Loucy (cell line): ENCODE results near the gene KLHL33.

Experiments used
- EZH2phosphoT487 ChIP-seq: fragments of 200-600 bp; IDR thresholded peaks from 2 replicates; pipeline ENCODE4 v1.6.1; 2018; ENCODE audit warnings: antibody characterized with exemption, mild to moderate bottlenecking, moderate library complexity, borderline replicate concordance
- TF ChIP-seq, protein P1 (sequence below): fragments of 200-600 bp; sonication (generic); conservative IDR thresholded peaks from 2 replicates; pipeline ENCODE4 v1.5.1; 2014; ENCODE audit warnings: mild to moderate bottlenecking, antibody characterized with exemption, low read length

DNA sequence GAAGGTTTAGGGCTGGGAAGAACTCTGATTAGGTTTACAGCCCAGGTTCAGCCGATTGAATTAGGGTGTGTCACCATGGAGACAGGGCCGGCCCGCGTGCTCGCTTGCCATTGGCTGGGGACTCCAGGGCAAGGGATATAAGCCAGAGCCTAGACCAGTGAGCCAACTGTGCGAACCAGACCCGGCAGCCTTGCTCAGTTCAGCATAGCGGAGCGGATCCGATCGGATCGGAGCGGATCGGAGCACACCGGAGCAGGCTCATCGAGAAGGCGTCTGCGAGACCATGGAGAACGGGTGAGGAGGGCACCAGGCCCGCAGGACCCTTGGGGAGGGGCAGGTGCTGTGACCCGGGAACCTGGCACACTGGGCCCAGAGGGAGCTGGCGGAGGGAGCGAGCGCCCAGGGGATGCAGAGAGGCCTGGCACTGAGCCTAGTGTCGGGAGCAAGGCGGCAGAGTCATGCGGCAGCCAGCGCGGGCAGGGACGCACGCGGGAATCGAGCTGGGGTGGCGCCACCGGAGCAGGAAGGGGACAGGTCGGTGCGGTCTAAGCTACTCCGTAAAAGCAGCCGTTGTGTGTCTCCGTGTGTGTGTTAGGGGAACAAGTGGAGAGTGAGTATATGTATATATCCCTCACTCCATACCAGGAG, 33.4 kb upstream of the KLHL33 start, which contains the start of gene PNP:
- TF ChIP-seq, protein P1, sequence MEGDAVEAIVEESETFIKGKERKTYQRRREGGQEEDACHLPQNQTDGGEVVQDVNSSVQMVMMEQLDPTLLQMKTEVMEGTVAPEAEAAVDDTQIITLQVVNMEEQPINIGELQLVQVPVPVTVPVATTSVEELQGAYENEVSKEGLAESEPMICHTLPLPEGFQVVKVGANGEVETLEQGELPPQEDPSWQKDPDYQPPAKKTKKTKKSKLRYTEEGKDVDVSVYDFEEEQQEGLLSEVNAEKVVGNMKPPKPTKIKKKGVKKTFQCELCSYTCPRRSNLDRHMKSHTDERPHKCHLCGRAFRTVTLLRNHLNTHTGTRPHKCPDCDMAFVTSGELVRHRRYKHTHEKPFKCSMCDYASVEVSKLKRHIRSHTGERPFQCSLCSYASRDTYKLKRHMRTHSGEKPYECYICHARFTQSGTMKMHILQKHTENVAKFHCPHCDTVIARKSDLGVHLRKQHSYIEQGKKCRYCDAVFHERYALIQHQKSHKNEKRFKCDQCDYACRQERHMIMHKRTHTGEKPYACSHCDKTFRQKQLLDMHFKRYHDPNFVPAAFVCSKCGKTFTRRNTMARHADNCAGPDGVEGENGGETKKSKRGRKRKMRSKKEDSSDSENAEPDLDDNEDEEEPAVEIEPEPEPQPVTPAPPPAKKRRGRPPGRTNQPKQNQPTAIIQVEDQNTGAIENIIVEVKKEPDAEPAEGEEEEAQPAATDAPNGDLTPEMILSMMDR, result no peak
- no peak for TF ChIP-seq EZH2phosphoT487
